ENCODE measurements around the gene ASB18. TPM values are rescaled to one million over a fixed set of nuclear protein-coding genes. Genes with fewer than 3 reads are reported as not detected.

Gene ASB18
- total and polyA plus RNA-seq, 10 of the 15 experiments (the other 5 are each of a cell fraction or from before 2014, with no cell fraction given): not detected

- TF ChIP-seq, protein P1, sequence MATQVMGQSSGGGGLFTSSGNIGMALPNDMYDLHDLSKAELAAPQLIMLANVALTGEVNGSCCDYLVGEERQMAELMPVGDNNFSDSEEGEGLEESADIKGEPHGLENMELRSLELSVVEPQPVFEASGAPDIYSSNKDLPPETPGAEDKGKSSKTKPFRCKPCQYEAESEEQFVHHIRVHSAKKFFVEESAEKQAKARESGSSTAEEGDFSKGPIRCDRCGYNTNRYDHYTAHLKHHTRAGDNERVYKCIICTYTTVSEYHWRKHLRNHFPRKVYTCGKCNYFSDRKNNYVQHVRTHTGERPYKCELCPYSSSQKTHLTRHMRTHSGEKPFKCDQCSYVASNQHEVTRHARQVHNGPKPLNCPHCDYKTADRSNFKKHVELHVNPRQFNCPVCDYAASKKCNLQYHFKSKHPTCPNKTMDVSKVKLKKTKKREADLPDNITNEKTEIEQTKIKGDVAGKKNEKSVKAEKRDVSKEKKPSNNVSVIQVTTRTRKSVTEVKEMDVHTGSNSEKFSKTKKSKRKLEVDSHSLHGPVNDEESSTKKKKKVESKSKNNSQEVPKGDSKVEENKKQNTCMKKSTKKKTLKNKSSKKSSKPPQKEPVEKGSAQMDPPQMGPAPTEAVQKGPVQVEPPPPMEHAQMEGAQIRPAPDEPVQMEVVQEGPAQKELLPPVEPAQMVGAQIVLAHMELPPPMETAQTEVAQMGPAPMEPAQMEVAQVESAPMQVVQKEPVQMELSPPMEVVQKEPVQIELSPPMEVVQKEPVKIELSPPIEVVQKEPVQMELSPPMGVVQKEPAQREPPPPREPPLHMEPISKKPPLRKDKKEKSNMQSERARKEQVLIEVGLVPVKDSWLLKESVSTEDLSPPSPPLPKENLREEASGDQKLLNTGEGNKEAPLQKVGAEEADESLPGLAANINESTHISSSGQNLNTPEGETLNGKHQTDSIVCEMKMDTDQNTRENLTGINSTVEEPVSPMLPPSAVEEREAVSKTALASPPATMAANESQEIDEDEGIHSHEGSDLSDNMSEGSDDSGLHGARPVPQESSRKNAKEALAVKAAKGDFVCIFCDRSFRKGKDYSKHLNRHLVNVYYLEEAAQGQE (IDR thresholded peaks at IDR 0.05; ENCODE audit: low read depth, low read length): no peak
Observed at GRCh38 chr2:236309669-236310029, 45.4 kb upstream of the ASB18 start (continued).

DNA sequence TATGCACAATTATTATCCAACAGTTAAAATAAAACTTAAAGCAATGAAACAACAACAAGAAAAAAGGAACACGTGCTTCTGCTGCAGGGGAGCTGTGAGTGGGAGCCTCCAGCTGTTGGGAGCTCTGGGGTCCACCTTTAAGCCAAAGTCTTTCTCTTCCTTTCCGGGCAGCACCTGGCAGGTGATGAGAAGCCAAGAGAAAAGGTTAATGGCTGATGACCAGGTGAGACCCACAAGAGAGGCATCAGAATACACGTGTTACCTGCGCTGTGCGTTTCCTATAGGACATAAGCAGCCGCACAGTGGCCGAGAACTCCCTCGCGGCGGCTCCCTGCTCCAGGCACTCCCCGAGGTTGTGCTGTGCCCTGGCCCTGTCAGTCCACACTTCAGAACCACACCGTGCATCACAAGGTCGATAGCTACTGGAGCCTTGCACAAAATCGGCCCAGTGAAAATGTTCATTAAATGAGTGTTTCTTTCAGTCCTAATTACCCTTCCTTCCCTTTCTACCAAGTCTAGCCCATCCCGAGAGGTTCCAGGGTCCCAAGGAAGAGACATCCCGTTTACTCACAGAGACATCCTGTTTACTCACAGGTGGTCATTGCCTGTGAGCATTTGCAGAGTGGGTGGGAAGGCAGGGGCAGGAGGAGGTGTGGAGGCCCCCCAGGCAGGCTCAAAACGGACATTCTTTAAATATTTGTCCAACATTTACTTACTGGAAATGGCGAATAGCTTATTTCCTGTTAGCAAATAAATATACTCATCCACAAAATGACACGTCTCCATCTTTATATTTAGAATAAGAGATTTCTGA, 44.9 kb upstream of the ASB18 start:
- in situ Hi-C loops (cut with MboI) (no loop called here), intact Hi-C loops (cut with micrococcal nuclease; ENCODE audit: unreplicated experiment) (no loop called here)
- Histone ChIP-seq H2AFZ (ENCODE audit: control insufficient read depth, low read depth, low read length) (no peak overlapping the region), H3K9me3 (replicated peaks; ENCODE audit: control insufficient read depth, insufficient read depth, low read length) (no peaks in the 10 kb centered on the region), H4K20me1 (ENCODE audit: control insufficient read depth, insufficient read depth) (no peaks in the 10 kb centered on the region), H3K9ac (ENCODE audit: control insufficient read depth, insufficient read depth, low read length) (no peak overlapping the region), H3K27me3 (replicated peaks in 1 of 2; ENCODE audit: control insufficient read depth in 2 of 2, insufficient read depth in 2 of 2, low read length in 1 of 2) (no peaks in the 10 kb centered on the region; a peak in 1 of 4 replicates), H3K79me2 (ENCODE audit: control insufficient read depth, insufficient read depth, low read length) (no peaks in the 10 kb centered on the region), H3K4me1 (ENCODE audit: control insufficient read depth, insufficient read depth, low read length) (no peaks in the 10 kb centered on the region), H3K36me3 (ENCODE audit: control insufficient read depth in 2 of 2, insufficient read depth in 2 of 2, low read length in 1 of 2) (no peaks in the 10 kb centered on the region), H3K27ac (ENCODE audit: control insufficient read depth, insufficient read depth) (no peak overlapping the region), H3K4me2 (ENCODE audit: control insufficient read depth, insufficient read depth) (no peak overlapping the region), H3K4me3 (no peak overlapping the region)
- ChIA-PET SMC1A (ENCODE audit: uncharacterized antibody, unreplicated experiment) (no interaction called here), RAD21 (ENCODE audit: unreplicated experiment) (no interaction called here), POLR2A (no interaction called here), CTCF (interaction anchor here (1.0 to 2.8 kb wide), 6 partner anchors 12 to 771 kb away, joined by 3 to 19 read pairs (median 4); no protein-coding TSS in a partner anchor)
- 17% methylated on average over 19 of the region's 19 CpGs for WGBS (ENCODE audit: insufficient coverage, insufficient replicate concordance, low lambda C conversion rate, missing lambda C conversion rate)
- no peak for DNase-seq (ENCODE audit: low read depth, low spot score)
- no peak for FAIRE-seq
- BruUV-seq (replicated peaks): no TSS peak
- ATAC-seq: no peak
- TF ChIP-seq SUZ12 (IDR thresholded peaks at IDR 0.05; ENCODE audit: unreplicated experiment) (no peak), ZBED1 (IDR thresholded peaks at IDR 0.05; ENCODE audit: borderline replicate concordance) (no peak), USF2 (IDR thresholded peaks at IDR 0.05; ENCODE audit: borderline replicate concordance, low read depth, low read length) (no peak), EP300 (IDR thresholded peaks at IDR 0.05; ENCODE audit: borderline replicate concordance in 1 of 2, control insufficient read depth in 1 of 2, low read depth in 2 of 2, low read length in 2 of 2) (no peak), ETV6 (conservative IDR thresholded peaks at IDR 0.05 in 1 of 2, IDR thresholded peaks at IDR 0.05 in 1 of 2; ENCODE audit: borderline replicate concordance in 1 of 2, low read depth in 1 of 2) (no peak), YY1 (IDR thresholded peaks at IDR 0.05; ENCODE audit: low read depth, low read length) (no peak), BMI1 (IDR thresholded peaks at IDR 0.05; ENCODE audit: borderline replicate concordance) (no peak), NFXL1 (IDR thresholded peaks at IDR 0.05; ENCODE audit: borderline replicate concordance) (no peak), NR2C1 (IDR thresholded peaks at IDR 0.05) (no peak)
- TF ChIP-seq, protein P2, sequence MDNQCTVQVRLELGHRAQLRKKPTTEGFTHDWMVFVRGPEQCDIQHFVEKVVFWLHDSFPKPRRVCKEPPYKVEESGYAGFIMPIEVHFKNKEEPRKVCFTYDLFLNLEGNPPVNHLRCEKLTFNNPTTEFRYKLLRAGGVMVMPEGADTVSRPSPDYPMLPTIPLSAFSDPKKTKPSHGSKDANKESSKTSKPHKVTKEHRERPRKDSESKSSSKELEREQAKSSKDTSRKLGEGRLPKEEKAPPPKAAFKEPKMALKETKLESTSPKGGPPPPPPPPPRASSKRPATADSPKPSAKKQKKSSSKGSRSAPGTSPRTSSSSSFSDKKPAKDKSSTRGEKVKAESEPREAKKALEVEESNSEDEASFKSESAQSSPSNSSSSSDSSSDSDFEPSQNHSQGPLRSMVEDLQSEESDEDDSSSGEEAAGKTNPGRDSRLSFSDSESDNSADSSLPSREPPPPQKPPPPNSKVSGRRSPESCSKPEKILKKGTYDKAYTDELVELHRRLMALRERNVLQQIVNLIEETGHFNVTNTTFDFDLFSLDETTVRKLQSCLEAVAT (IDR thresholded peaks at IDR 0.05): no peak

Data from GM12878 (cell line).